Inferior parietal cortex (tissue), 1 donor: ENCODE results near the gene SNX6.
"Not testable (repeated sequence)": the region's sequence is repeated elsewhere in the genome, so short reads cannot be mapped to it uniquely, and the experiment has no call there.

Experiments used
- DNase-seq: peaks from one replicate; pipeline ENCODE4 v3.0.0-alpha.2; 2016; ENCODE audit errors: extremely low spot score

The SNX6 gene

GRCh38 chr14:34562776-34563150 lies 67.2 kb downstream of the SNX6 start:
- no peak for DNase-seq

GRCh38 chr14:34562037-34562775 lies 67.7 kb downstream of the SNX6 start:
- not testable (repeated sequence) for DNase-seq

- not testable (repeated sequence) for DNase-seq
Measured at GRCh38 chr14:34556498-34556829, 73.5 kb downstream of the SNX6 start.

- not testable (repeated sequence) for DNase-seq
Measured at GRCh38 chr14:34555583-34556497, 74.1 kb downstream of the SNX6 start.

GRCh38 chr14:34554540-34555250 lies 75.3 kb downstream of the SNX6 start:
- DNase-seq: no peak

GRCh38 chr14:34549276-34549966 lies 80.5 kb downstream of the SNX6 start:
- not testable (repeated sequence) for DNase-seq

GRCh38 chr14:34548472-34548981 lies 81.4 kb downstream of the SNX6 start:
- DNase-seq: no peak

- not testable (repeated sequence) for DNase-seq
Measured at GRCh38 chr14:34547136-34547520, 82.8 kb downstream of the SNX6 start.

GRCh38 chr14:34546272-34547135 lies 83.4 kb downstream of the SNX6 start:
- DNase-seq: not testable (repeated sequence)

- not testable (repeated sequence) for DNase-seq
Measured at GRCh38 chr14:34540181-34541059, 89.5 kb downstream of the SNX6 start.

- peak; percentile 97 for DNase-seq
Measured at GRCh38 chr14:34539407-34540180, 90.4 kb downstream of the SNX6 start, which contains the start of gene EAPP. TSS of gene EAPP (minus strand) at chr14:34539701. CDS start at chr14:34539628, 73 bp downstream.

GRCh38 chr14:34538871-34539406 lies 91.0 kb downstream of the SNX6 start:
- DNase-seq: no peak

GRCh38 chr14:34538096-34538495 lies 91.9 kb downstream of the SNX6 start:
- DNase-seq: not testable (repeated sequence)

- DNase-seq: no peak
Measured at GRCh38 chr14:34537677-34538009, 92.3 kb downstream of the SNX6 start.

- DNase-seq: no peak
Measured at GRCh38 chr14:34536951-34537676, 92.8 kb downstream of the SNX6 start.

- DNase-seq: no peak
Measured at GRCh38 chr14:34527591-34527990, 102.4 kb downstream of the SNX6 start.

- not testable (repeated sequence) for DNase-seq
Measured at GRCh38 chr14:34524216-34524615, 105.7 kb downstream of the SNX6 start.

- DNase-seq: no peak
Measured at GRCh38 chr14:34522496-34522895, 107.5 kb downstream of the SNX6 start.
